ES-I3 (cell line): ENCODE data around the gene HACE1.
"Not testable (repeated sequence)": the region's sequence is repeated elsewhere in the genome, so short reads cannot be mapped to it uniquely, and the experiment has no call there.

Source experiments
- H3K36me3 ChIP-seq: 2 replicates; pipeline ENCODE4 v1.6.1; 2013; ENCODE audit warnings: mild to moderate bottlenecking, low read length, control low read depth, moderate library complexity; ENCODE audit not compliant: insufficient read depth
- H3K4me1 ChIP-seq: 2 replicates; pipeline ENCODE4 v1.6.1; 2013; ENCODE audit warnings: mild to moderate bottlenecking, control low read depth, low read length; ENCODE audit not compliant: insufficient read depth
- H3K9ac ChIP-seq: 2 replicates; pipeline ENCODE4 v1.6.1; 2013; ENCODE audit warnings: low read depth, mild to moderate bottlenecking, low read length, moderate library complexity
- H3K9me3 ChIP-seq: 2 replicates; pipeline ENCODE4 v1.6.1; 2013; ENCODE audit warnings: mild to moderate bottlenecking, low read length, moderate library complexity; ENCODE audit not compliant: control insufficient read depth, insufficient read depth

The HACE1 gene

GRCh38 chr6:104799134-104799657 lies 60.5 kb downstream of the HACE1 start:
- Histone ChIP-seq H3K4me1 (no peaks in the 10 kb centered on the region), H3K9ac (no peak overlapping the region), H3K9me3 (no peaks in the 10 kb centered on the region), H3K36me3 (no peaks in the 10 kb centered on the region; the same call in 1 of the 2 replicates)

GRCh38 chr6:104796031-104796785 lies 63.5 kb downstream of the HACE1 start:
- H3K9me3 ChIP-seq, result no peaks in the 10 kb centered on the region
- H3K36me3 ChIP-seq, result no peaks in the 10 kb centered on the region; the same call in 1 of the 2 replicates
- H3K9ac ChIP-seq, result no peak overlapping the region
- no peaks in the 10 kb centered on the region for H3K4me1 ChIP-seq

GRCh38 chr6:104795363-104795762 lies 64.4 kb downstream of the HACE1 start:
- no peaks in the 10 kb centered on the region for H3K9me3 ChIP-seq
- no peak overlapping the region for H3K9ac ChIP-seq
- H3K36me3 ChIP-seq, result no peaks in the 10 kb centered on the region; the same call in 1 of the 2 replicates
- H3K4me1 ChIP-seq, result no peaks in the 10 kb centered on the region

GRCh38 chr6:104789770-104790190 lies 69.9 kb downstream of the HACE1 start:
- H3K36me3 ChIP-seq, result no peaks in the 10 kb centered on the region
- H3K4me1 ChIP-seq, result no peaks in the 10 kb centered on the region
- no peak overlapping the region for H3K9ac ChIP-seq

GRCh38 chr6:104788400-104788799 lies 71.3 kb downstream of the HACE1 start:
- Histone ChIP-seq H3K36me3 (no peaks in the 10 kb centered on the region), H3K4me1 (no peaks in the 10 kb centered on the region), H3K9ac (no peak overlapping the region), H3K9me3 (no peaks in the 10 kb centered on the region)

More at GRCh38 chr6:104789770-104790190, 69.9 kb downstream of the HACE1 start:
- H3K9me3 ChIP-seq, result no peaks in the 10 kb centered on the region

- Histone ChIP-seq H3K9ac (no peak overlapping the region), H3K9me3 (no peaks in the 10 kb centered on the region), H3K4me1 (no peaks in the 10 kb centered on the region), H3K36me3 (no peaks in the 10 kb centered on the region)
These were observed 72.4 kb downstream of the HACE1 start for GRCh38 chr6:104787305-104787704.

- no peak overlapping the region for H3K9ac ChIP-seq
- H3K9me3 ChIP-seq, result no peaks in the 10 kb centered on the region
- H3K4me1 ChIP-seq, result no peaks in the 10 kb centered on the region
- H3K36me3 ChIP-seq, result no peaks in the 10 kb centered on the region
These were observed 74.8 kb downstream of the HACE1 start for GRCh38 chr6:104784884-104785283.

- no peaks in the 10 kb centered on the region for H3K4me1 ChIP-seq
- no peaks in the 10 kb centered on the region for H3K9me3 ChIP-seq
- no peaks in the 10 kb centered on the region for H3K36me3 ChIP-seq
- no peak overlapping the region for H3K9ac ChIP-seq
These were observed 88.4 kb downstream of the HACE1 start for GRCh38 chr6:104771258-104771832.

GRCh38 chr6:104768906-104769305 lies 90.8 kb downstream of the HACE1 start:
- no peaks in the 10 kb centered on the region for H3K9me3 ChIP-seq
- no peaks in the 10 kb centered on the region for H3K36me3 ChIP-seq
- no peaks in the 10 kb centered on the region for H3K4me1 ChIP-seq
- H3K9ac ChIP-seq, result no peak overlapping the region

GRCh38 chr6:104766595-104766994 lies 93.1 kb downstream of the HACE1 start:
- no peaks in the 10 kb centered on the region for H3K4me1 ChIP-seq
- H3K9ac ChIP-seq, result no peak overlapping the region
- no peaks in the 10 kb centered on the region for H3K36me3 ChIP-seq
- H3K9me3 ChIP-seq, result no peaks in the 10 kb centered on the region

GRCh38 chr6:104754788-104755409 lies 104.8 kb downstream of the HACE1 start:
- Histone ChIP-seq H3K4me1 (peaks cover 3% of the 10 kb centered on the region; the same call in 1 of the 2 replicates), H3K9ac (no peak overlapping the region), H3K9me3 (peaks cover 5% of the 10 kb centered on the region; the same call in 1 of the 2 replicates), H3K36me3 (no peaks in the 10 kb centered on the region)

GRCh38 chr6:104753251-104753650 lies 106.5 kb downstream of the HACE1 start:
- H3K4me1 ChIP-seq, result peaks cover 3% of the 10 kb centered on the region; the same call in 1 of the 2 replicates
- peaks cover 5% of the 10 kb centered on the region; the same call in 1 of the 2 replicates for H3K9me3 ChIP-seq
- H3K36me3 ChIP-seq, result no peaks in the 10 kb centered on the region
- H3K9ac ChIP-seq, result no peak overlapping the region

GRCh38 chr6:104750449-104750848 lies 109.3 kb downstream of the HACE1 start:
- peaks cover 5% of the 10 kb centered on the region; the same call in 1 of the 2 replicates for H3K9me3 ChIP-seq
- peaks cover 2% of the 10 kb centered on the region; the same call in 1 of the 2 replicates for H3K36me3 ChIP-seq
- H3K9ac ChIP-seq, result no peak overlapping the region
- peaks cover 3% of the 10 kb centered on the region; the same call in 1 of the 2 replicates for H3K4me1 ChIP-seq

- H3K9ac ChIP-seq, H3K9me3 ChIP-seq, H3K36me3 ChIP-seq, H3K4me1 ChIP-seq: not testable (repeated sequence)
These were observed 120.6 kb downstream of the HACE1 start for GRCh38 chr6:104739124-104739523.
